Measurements from ENCODE around the gene UNC5A. TPM values are rescaled to one million over a fixed set of nuclear protein-coding genes. Genes with fewer than 3 reads are reported as not detected.

The UNC5A gene
- total RNA-seq, 1 experiment from 2014 or later: 10.1 TPM

DNA sequence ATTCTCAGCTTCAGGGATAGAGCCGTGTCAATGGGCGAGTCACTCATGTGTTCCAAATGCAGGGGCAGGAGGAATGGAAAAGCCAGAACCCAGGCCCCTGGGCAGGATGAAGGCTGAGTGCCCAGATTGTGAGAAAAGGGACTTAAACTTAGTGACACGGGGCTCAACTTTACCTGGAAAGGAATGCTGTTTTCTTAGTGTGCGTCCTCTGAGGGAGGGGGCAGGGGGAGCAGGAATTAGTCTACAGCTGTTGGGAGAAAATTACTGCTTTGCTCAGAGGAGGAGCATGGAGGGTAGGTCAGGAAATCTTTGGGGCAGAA is 74.2 kb downstream of the UNC5A start:
- Histone ChIP-seq H2AFZ (ENCODE audit: low read depth, low read length, poor library complexity, severe bottlenecking) (no peak overlapping the region), H3K27me3 (ENCODE audit: insufficient read depth, low read length) (no peaks in the 10 kb centered on the region), H3K36me3 (ENCODE audit: control insufficient read depth in 1 of 2, insufficient read depth in 2 of 2, low read length in 2 of 2) (no peaks in the 10 kb centered on the region), H3K9me2 (ENCODE audit: insufficient read depth) (no peaks in the 10 kb centered on the region), H3K4me3 (replicated peaks in 1 of 2; ENCODE audit: low read depth in 1 of 2, low read length in 2 of 2) (no peak overlapping the region), H3K9me3 (ENCODE audit: control insufficient read depth in 1 of 2, insufficient read depth in 1 of 2, low read depth in 1 of 2, low read length in 2 of 2) (no peaks in the 10 kb centered on the region), H3K4me1 (ENCODE audit: control insufficient read depth in 1 of 2, insufficient read depth in 2 of 2, low read length in 2 of 2) (no peaks in the 10 kb centered on the region), H3K27ac (ENCODE audit: low read depth, low read length) (no peak overlapping the region), H4K20me1 (ENCODE audit: insufficient read depth) (no peaks in the 10 kb centered on the region), H3K9ac (ENCODE audit: low read length) (no peak overlapping the region), H3K4me2 (ENCODE audit: low read length) (no peak overlapping the region), H3K79me2 (ENCODE audit: insufficient read depth, low read length) (no peaks in the 10 kb centered on the region)
- ChIA-PET POLR2A (no interaction called here), CTCF (no interaction called here), RAD21 (ENCODE audit: low non-redundant PET in 1 of 2, low total read pairs in 2 of 2, uncharacterized antibody in 2 of 2, unreplicated experiment in 2 of 2) (no interaction called here)
- intact Hi-C loops (cut with micrococcal nuclease): no loop called here
- no peak for TF ChIP-seq POLR2AphosphoS5 (IDR thresholded peaks at IDR 0.05; ENCODE audit: low read depth, low read length)
- TF ChIP-seq POLR2A (IDR thresholded peaks at IDR 0.05; ENCODE audit: borderline replicate concordance, extremely low read depth, insufficient read depth, insufficient read length): no peak
- TF ChIP-seq, protein P1, sequence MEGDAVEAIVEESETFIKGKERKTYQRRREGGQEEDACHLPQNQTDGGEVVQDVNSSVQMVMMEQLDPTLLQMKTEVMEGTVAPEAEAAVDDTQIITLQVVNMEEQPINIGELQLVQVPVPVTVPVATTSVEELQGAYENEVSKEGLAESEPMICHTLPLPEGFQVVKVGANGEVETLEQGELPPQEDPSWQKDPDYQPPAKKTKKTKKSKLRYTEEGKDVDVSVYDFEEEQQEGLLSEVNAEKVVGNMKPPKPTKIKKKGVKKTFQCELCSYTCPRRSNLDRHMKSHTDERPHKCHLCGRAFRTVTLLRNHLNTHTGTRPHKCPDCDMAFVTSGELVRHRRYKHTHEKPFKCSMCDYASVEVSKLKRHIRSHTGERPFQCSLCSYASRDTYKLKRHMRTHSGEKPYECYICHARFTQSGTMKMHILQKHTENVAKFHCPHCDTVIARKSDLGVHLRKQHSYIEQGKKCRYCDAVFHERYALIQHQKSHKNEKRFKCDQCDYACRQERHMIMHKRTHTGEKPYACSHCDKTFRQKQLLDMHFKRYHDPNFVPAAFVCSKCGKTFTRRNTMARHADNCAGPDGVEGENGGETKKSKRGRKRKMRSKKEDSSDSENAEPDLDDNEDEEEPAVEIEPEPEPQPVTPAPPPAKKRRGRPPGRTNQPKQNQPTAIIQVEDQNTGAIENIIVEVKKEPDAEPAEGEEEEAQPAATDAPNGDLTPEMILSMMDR (IDR thresholded peaks at IDR 0.05 in 2 of 3, conservative IDR thresholded peaks at IDR 0.05 in 1 of 3; ENCODE audit: borderline replicate concordance in 1 of 3, insufficient read depth in 1 of 3, low read depth in 2 of 3, low read length in 2 of 3): no peak
- no peak for TF ChIP-seq EZH2phosphoT487 (IDR thresholded peaks at IDR 0.05; ENCODE audit: borderline replicate concordance)
- no peak for TF ChIP-seq SRF (IDR thresholded peaks at IDR 0.05; ENCODE audit: low read depth)
- TF ChIP-seq CEBPB (IDR thresholded peaks at IDR 0.05; ENCODE audit: low read depth): no peak
- TF ChIP-seq SP1 (IDR thresholded peaks at IDR 0.05; ENCODE audit: low read depth): no peak
- no peak for TF ChIP-seq SIN3A (IDR thresholded peaks at IDR 0.05; ENCODE audit: low read depth)
- no peak for TF ChIP-seq ELF1 (IDR thresholded peaks at IDR 0.05; ENCODE audit: borderline replicate concordance, low read depth)
- no TSS peak for BruUV-seq (replicated peaks)
- ATAC-seq (no peak), DNase-seq (ENCODE audit: low read depth, low spot score) (no peak)
